Measurements from ENCODE around the gene KLK2. TPM values are rescaled to one million over a fixed set of nuclear protein-coding genes. Genes with fewer than 3 reads are reported as not detected.

KLK2 gene
- total RNA-seq, 2 donors from 2014 or later, result 3,344 to 10,024 TPM

GRCh38 chr19:50830266-50831025, 42.8 kb upstream of the KLK2 start:
- TF ChIP-seq CTCF (IDR thresholded peaks at IDR 0.05) (no peak), POLR2A (IDR thresholded peaks at IDR 0.05) (no peak), POLR2AphosphoS5 (IDR thresholded peaks at IDR 0.05) (no peak)
- no peaks in the 10 kb centered on the region for H3K27me3 ChIP-seq (replicated peaks; ENCODE audit: insufficient read depth)
- WGBS, result 57% methylated on average over 17 of the region's 17 CpGs

GRCh38 chr19:50831026-50831396, 42.2 kb upstream of the KLK2 start:
- 81% methylated on average over 7 of the region's 7 CpGs for WGBS
- H3K4me3 ChIP-seq, result no peak overlapping the region
- no peaks in the 10 kb centered on the region for H3K36me3 ChIP-seq
- intact Hi-C loops (cut with DNase I), result no loop called here
- no peaks in the 10 kb centered on the region for H3K4me1 ChIP-seq (replicated peaks)
- DNase-seq (ENCODE audit: low spot score), result no peak
- TF ChIP-seq POLR2AphosphoS5 (IDR thresholded peaks at IDR 0.05) (no peak), POLR2A (IDR thresholded peaks at IDR 0.05) (no peak), CTCF (IDR thresholded peaks at IDR 0.05) (no peak)
- no peak overlapping the region for H3K27ac ChIP-seq
- no peaks in the 10 kb centered on the region for H3K27me3 ChIP-seq (replicated peaks; ENCODE audit: insufficient read depth)
- no peaks in the 10 kb centered on the region for H3K9me3 ChIP-seq

More at GRCh38 chr19:50830266-50831025, 42.8 kb upstream of the KLK2 start:
- H3K4me3 ChIP-seq, result no peak overlapping the region
- no peaks in the 10 kb centered on the region for H3K9me3 ChIP-seq
- intact Hi-C loops (cut with DNase I), result no loop called here
- H3K4me1 ChIP-seq (replicated peaks), result no peaks in the 10 kb centered on the region
- no peaks in the 10 kb centered on the region for H3K36me3 ChIP-seq
- DNase-seq (ENCODE audit: low spot score), result no peak
- no peak overlapping the region for H3K27ac ChIP-seq

- no peak for DNase-seq (ENCODE audit: low spot score)
- 89% methylated on average over 8 of the region's 8 CpGs for WGBS
- intact Hi-C loops (cut with DNase I), result no loop called here
- Histone ChIP-seq H3K27ac (no peak overlapping the region), H3K9me3 (no peaks in the 10 kb centered on the region), H3K27me3 (replicated peaks; ENCODE audit: insufficient read depth) (no peaks in the 10 kb centered on the region), H3K4me3 (no peak overlapping the region), H3K36me3 (no peaks in the 10 kb centered on the region), H3K4me1 (replicated peaks) (peaks cover 8% of the 10 kb centered on the region)
- TF ChIP-seq POLR2A (IDR thresholded peaks at IDR 0.05), result no peak
- TF ChIP-seq CTCF (IDR thresholded peaks at IDR 0.05), result no peak
- no peak for TF ChIP-seq POLR2AphosphoS5 (IDR thresholded peaks at IDR 0.05)
Observed at GRCh38 chr19:50832666-50833065, 40.6 kb upstream of the KLK2 start.

- no peak within 1 kb of the TSS for H3K27ac ChIP-seq
Observed at GRCh38 chr19:50833117-50833801, 40.0 kb upstream of the KLK2 start, which contains the start of gene KLK15. TSS of gene KLK15 (minus strand) at chr19:50833574. CDS start at chr19:50831492, 2,082 bp downstream.

More at GRCh38 chr19:50833117-50833801, 40.0 kb upstream of the KLK2 start, which contains the start of gene KLK15:
- whole genome bisulfite sequencing, result 69% methylated on average over 8 of the region's 8 CpGs
- TF ChIP-seq CTCF (IDR thresholded peaks at IDR 0.05) (no peak), POLR2AphosphoS5 (IDR thresholded peaks at IDR 0.05) (no peak), POLR2A (IDR thresholded peaks at IDR 0.05) (no peak)
- no peak within 1 kb of the TSS for H3K4me3 ChIP-seq
- no peaks in the 10 kb centered on the region for H3K27me3 ChIP-seq (replicated peaks; ENCODE audit: insufficient read depth)
- no peaks in the 10 kb centered on the region for H3K9me3 ChIP-seq
- H3K4me1 ChIP-seq (replicated peaks), result peaks cover 8% of the 10 kb centered on the region
- DNase-seq (ENCODE audit: low spot score), result no peak
- H3K36me3 ChIP-seq, result no peaks in the 10 kb centered on the region
- intact Hi-C loops (cut with DNase I), result no loop called here

Measured in prostate gland (tissue), 2 donors.